ENCODE data around the gene CLEC2D. TPM values are rescaled to one million over a fixed set of nuclear protein-coding genes. Genes with fewer than 3 reads are reported as not detected.
"Not testable (repeated sequence)": the region's sequence is repeated elsewhere in the genome, so short reads cannot be mapped to it uniquely, and the experiment has no call there.

Gene CLEC2D
- total RNA-seq, 1 experiment from 2014 or later: 0.69 TPM

DNA sequence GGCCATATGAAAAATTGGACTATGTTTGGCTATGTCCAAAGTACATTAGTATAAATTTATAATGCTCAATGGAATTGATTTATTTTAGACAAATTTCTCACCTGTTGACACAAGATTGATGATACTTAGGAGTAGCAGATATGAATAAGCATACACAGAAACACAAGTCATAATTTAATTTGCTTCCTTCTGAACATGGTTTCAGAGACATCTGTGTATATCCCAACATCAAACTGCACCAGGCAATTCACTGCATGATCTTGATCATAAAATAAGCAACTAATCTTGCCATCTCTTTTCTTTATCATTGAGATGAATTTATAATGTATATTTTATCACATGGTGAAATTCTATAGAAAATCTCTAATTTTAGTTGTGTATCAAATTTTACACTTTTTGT lies 59.6 kb downstream of the CLEC2D start:
- no peak for DNase-seq (ENCODE audit: low spot score)

DNA sequence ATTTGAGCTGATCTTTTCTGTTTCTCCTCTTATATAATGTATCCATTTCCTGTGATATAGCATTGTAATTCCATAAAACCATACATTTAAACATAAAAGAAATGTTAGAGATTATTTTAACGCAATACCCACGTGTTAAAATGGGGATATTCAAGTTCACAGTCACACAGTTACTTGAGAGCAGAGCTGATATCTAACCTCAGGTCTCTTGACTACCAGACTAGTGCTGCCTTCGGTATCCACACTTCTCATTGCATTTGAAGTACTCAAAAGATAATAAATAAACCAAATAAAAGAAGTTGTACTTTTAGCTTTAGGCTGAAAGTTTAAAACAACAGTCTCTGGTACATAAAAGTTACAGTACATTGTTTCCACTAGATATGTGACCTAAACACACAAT lies 60.5 kb downstream of the CLEC2D start:
- DNase-seq (ENCODE audit: low spot score): no peak

DNA sequence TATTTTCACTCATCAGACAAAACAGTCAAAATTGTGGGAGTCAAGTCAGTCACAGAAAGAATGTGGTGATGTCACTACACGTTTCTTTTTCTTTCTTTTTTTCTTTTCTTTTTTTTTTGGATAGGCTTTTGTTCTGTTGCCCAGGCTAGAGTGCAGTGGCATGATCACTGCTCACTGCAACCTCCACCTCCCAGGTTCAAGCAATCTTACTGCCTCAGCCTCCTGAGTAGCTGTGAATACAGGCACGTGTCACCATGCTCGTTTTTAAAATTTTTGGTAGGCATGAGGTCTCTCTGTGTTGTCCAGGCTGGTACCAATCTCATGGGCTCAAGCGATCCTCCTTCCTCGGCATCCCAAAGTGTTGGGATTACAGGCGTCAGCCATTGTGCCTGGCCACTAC lies 61.1 kb downstream of the CLEC2D start:
- DNase-seq (ENCODE audit: low spot score): no peak

DNA sequence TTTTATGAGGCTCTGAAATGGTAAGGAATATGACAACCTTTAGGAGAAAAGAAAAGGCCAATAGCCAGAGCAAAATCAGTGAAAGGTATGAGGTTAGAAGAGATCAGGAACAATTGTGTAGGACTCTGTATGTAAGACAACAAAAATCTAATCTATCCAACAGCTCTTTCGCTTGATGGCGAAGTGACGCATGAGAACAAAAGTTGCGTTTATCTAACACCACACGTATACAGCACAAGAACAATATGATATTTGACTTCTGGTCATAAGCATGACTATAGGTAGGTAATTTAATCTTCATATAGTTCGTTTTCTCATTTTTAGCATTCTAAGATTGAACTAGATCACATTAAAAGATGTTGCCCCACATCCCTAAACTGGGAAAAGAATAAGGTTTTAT lies 61.9 kb downstream of the CLEC2D start:
- no peak for DNase-seq (ENCODE audit: low spot score)

DNA sequence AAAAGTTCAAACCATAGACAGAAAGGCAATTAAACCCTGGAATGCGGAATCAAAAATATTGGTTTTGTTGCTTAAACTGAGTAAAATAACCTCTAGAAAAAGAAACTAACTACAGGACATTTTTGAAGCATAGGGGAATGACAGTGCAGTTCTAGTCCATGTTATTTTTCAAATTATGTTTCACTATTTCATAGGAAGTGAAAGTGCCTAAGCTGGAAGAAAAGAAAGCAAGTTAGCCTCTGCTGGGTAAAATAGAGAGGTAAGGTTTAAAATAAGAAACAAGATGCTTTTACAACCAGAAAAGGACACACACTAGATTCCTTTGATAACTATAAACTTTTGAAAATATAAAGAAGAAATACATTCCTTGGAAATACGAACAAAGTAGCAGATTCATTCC lies 62.3 kb downstream of the CLEC2D start:
- no peak for DNase-seq (ENCODE audit: low spot score)

DNA sequence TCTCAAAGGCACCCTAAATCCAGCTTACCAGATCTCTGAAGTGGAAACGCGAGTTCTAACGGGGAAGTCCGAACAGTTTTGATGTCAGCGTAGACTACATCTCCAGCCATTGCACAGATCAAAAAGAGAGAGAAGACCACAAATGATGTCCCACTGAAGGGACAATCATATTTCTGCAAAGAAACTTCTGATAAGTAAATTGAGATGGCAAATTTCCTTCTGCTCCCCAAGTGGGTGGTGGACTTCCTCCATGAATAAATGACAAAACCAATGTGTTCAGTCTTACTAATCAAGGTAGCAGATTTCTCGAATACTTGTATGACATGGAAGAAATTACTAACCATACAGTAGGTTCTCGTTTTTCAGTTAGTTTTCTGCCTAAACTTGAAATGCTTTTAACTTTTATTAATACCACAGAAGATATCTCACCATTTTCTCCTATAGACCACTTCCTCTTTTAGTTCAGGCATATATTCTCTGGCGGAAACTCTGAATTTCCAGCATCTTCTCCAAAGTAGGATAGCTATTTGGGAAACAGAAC lies 63.5 kb downstream of the CLEC2D start, which contains the start of gene CLECL1:
Gene CLECL1, minus strand, starts transcription at position 177 of the 541 bp plus-strand sequence.
- no peak for DNase-seq (ENCODE audit: low spot score)

DNA sequence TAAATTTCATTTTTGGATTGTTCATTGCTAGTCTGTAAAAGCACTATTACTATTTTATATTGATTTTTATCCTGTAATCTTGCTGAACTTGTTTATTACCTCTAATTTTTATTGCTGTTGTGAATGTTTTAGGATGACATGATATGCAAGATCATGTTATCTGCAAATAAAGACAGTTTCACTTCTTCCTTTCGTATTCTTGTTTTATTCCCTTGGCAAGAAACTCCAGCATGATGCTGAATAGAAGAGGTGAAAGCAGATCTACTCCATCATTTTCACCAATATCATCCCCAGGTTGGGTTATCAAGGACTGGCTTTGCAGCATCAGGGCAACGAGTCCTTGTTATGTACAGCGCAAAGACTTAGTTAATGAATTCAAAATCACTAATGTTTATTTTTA lies 66.1 kb downstream of the CLEC2D start:
- DNase-seq (ENCODE audit: low spot score): no peak

DNA sequence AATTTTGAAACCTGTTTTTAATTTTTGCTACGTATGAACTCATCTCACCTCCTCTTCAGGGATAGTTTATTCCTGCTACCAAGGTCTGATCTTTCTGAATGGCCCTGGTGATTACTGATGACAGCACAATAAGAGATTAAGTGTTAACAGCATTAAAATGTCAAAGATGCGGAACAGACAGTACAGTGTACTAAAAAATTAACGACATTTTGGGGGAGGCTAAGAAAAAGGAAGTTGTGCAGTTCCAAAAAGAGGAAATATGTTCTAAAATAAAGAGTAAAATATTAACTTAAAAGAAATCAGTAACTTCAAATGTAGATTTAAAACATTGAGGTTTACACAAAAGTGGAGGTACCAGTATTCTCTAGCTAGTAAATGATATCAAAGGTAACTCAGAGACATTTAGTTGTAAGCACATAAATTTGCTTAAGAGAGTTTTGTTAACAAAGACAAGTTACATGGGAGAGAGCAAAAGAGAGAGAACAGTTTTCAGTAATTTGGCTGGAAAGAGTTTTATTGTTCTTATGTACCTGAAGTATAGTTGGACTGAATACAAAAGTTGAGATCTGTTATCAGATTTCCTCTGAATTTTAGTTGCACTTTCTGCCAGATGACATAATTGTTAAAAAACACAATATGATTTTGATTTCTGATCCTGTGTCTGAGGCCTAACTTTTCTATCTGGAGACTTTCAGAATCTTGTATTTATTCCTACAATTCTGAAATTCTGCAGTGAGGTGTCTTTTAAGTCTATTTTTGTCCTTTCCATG lies 67.6 kb downstream of the CLEC2D start:
- DNase-seq (ENCODE audit: low spot score): no peak

DNA sequence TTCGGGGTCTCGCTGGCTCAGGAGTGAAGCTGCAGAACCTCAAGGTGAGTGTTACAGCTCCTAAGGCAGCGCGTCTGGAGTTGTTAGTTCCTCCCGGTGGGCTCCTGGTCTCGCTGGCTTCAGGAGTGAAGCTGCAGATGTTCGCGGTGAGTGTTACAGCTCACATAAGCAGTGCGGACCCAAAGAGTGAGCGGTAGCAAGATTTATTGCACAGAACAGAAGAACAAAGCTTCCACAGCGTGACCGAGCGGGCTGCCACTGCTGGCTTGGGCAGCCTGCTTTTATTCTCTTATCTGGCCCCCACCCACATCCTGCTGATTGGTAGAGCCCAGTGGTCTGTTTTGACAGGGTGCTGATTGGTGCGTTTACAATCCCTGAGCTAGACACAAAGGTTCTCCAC lies 69.4 kb downstream of the CLEC2D start:
- DNase-seq (ENCODE audit: low spot score): not testable (repeated sequence)

DNA sequence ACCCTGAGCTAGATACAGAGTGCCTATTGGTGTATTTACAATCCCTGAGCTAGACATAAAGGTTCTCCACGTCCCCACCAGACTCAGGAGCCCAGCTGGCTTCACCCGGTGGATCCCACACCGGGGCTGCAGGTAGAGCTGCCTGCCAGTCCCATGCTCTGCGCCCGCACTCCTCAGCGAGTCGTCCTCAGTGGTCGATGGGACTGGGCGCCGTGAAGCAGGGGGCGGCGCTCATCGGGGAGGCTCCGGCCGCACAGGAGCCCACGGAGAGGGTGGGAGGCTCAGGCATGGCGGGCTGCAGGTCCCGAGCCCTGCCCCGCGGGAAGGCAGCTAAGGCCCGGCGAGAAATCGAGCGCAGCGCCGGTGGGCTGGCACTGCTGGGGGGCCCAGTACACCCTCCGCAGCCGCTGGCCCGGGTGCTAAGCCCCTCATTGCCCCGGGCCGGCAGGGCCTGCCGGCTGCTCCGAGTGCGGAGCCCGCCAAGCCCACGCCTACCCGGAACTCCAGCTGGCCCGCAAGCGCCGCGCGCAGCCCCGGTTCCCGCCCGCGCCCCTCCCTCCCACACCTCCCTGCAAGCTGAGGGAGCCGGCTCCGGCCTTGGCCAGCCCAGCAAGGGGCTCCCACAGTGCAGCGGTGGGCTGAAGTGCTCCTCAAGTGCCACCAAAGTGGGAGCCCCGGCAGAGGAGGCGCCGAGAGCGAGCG lies 70.0 kb downstream of the CLEC2D start:
- not testable (repeated sequence) for DNase-seq (ENCODE audit: low spot score)

DNA sequence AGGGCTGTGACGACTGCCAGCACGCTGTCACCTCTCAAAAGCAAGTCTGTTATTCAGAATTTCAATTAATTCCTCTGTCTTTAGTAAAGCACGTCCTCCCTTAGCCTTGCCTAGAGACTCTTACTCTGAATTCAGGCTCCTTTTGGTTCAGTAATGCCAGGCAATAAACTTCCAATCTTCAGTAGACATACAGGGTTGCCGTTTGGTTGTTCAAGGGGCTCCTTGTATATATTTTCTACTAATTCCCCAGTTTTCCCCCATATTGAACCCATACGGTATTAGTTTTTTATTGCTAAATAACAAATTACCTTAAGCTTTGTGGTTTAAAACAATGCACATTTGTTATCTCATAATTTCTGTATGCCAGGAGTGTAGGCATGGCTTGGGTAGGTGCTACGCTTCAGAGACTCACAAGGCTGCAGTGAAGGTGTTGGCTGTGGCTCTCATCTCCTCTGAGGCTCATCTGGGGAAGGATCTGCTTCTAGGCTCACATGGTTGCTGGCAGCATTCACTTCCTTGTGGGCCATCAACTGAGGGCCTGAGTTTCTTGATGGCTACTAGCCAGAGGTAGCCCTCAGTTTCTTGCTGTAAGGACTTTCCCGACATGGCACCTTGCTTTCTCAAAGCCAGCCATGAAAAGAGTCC lies 70.7 kb downstream of the CLEC2D start:
- no peak for DNase-seq (ENCODE audit: low spot score)

DNA sequence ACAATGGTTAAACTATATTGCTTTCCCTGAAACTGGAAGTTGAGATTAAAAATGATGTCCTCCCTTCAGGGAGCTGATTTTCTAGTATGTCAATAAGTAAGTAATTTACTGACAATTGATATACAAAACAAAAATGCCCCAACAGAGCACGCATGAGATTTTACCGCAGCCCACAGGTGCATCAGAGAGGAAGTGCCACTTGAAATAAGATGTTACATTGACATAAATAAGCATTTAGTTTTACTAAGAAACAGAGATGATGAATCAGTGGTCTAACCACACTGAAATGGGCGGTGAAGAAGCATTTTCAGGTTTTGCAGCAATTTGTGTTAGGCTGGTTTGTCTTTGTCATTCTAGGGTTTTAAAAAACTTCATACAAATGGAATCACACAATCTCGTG lies 72.2 kb downstream of the CLEC2D start:
- DNase-seq (ENCODE audit: low spot score): no peak

DNA sequence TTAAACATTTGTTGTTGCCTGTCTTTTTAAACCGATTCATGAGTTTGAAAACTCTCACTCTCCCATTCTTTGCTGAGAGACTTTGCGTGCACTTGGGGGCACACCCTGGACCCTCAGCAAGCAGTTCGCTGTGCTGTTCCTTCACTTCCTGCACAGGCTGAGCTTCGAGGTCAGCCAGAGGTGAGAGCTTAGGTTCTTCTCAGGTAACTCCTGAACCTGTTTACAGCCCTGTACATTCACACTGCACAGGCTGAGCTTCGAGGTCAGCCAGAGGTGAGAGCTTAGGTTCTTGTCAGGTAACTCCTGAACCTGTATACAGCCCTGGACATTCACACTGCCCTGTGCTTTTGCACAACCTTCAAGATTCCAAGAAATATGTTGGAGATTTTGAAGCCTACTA lies 73.1 kb downstream of the CLEC2D start:
- no peak for DNase-seq (ENCODE audit: low spot score)

DNA sequence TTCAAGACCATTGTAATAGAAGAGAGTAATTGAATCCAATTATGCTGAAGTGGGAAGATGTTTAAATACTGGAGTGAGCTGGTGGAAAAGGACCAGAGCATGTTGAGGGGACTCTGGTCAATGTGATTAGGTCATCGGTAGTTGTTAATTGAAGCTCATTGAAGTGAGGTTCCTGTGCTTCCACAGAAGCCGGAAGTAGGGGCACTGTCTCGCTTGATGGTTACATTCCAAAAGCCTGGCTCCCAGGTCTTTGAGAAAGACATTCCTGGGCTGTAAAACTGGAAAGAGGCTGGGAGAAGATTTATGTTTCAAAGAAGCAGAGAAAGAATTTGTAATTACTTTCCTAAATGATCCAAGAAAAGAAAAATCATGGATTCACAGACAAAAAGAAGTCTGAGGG lies 75.7 kb downstream of the CLEC2D start:
- DNase-seq (ENCODE audit: low spot score): no peak

Other genes with a start within 250 kb of the CLEC2D start
- gene KLRB1, start 61.8 kb upstream of the CLEC2D start, total RNA-seq (2014; rRNA removed; shearing (Covaris generic)): not detected in 2 replicates
- not detected in 2 replicates for gene CLECL1, start 63.4 kb downstream of the CLEC2D start, total RNA-seq (2014; rRNA removed; shearing (Covaris generic))
- not detected in 2 replicates for gene CD69, start 91.2 kb downstream of the CLEC2D start, total RNA-seq (2014; rRNA removed; shearing (Covaris generic))
- not detected in 2 replicates for gene KLRF1, start 157.8 kb downstream of the CLEC2D start, total RNA-seq (2014; rRNA removed; shearing (Covaris generic))
- 19.7 and 22.7 TPM in 2 replicates for gene CLEC2B, start 199.6 kb downstream of the CLEC2D start, total RNA-seq (2014; rRNA removed; shearing (Covaris generic))
- not detected in 2 replicates for gene KLRF2, start 211.8 kb downstream of the CLEC2D start, total RNA-seq (2014; rRNA removed; shearing (Covaris generic))